WI38 (cell line): ENCODE measurements around the gene MOSPD2.

Source experiments
- H3K4me3 ChIP-seq: 2 replicates; pipeline ENCODE4 v1.5.1; 2011; ENCODE audit warnings: low read depth, mild to moderate bottlenecking, control low read depth, low read length
- CTCF ChIP-seq: IDR thresholded peaks from 2 replicates; pipeline ENCODE4 v1.5.1; 2012; ENCODE audit warnings: low read depth, mild to moderate bottlenecking, control low read depth, low read length

The MOSPD2 gene

GRCh38 chrX:14843666-14844065 lies 29.6 kb upstream of the MOSPD2 start:
- TF ChIP-seq CTCF: no peak
- H3K4me3 ChIP-seq: no peak overlapping the region

GRCh38 chrX:14851526-14851925 lies 21.7 kb upstream of the MOSPD2 start:
- H3K4me3 ChIP-seq: no peak overlapping the region
- TF ChIP-seq CTCF: no peak

GRCh38 chrX:14864631-14865030 lies 8.6 kb upstream of the MOSPD2 start:
- TF ChIP-seq CTCF: no peak

GRCh38 chrX:14865201-14865600 lies 8.0 kb upstream of the MOSPD2 start:
- no peak for TF ChIP-seq CTCF
- H3K4me3 ChIP-seq: no peak overlapping the region

More at GRCh38 chrX:14864631-14865030, 8.6 kb upstream of the MOSPD2 start:
- H3K4me3 ChIP-seq: no peak overlapping the region

- H3K4me3 ChIP-seq: peak overlapping the region; percentile 34
- no peak for TF ChIP-seq CTCF
Measured at GRCh38 chrX:14871767-14872166, 1.5 kb upstream of the MOSPD2 start.

- H3K4me3 ChIP-seq: peak overlapping the region; percentile 65
Measured at GRCh38 chrX:14872355-14872754, 866 bp upstream of the MOSPD2 start.

GRCh38 chrX:14873676-14874049 lies 442 bp downstream of the MOSPD2 start:
- no peak for TF ChIP-seq CTCF

More at GRCh38 chrX:14872355-14872754, 866 bp upstream of the MOSPD2 start:
- no peak for TF ChIP-seq CTCF

More at GRCh38 chrX:14873676-14874049, 442 bp downstream of the MOSPD2 start:
- H3K4me3 ChIP-seq: peak overlapping the region; percentile 82
